ENCODE measurements around the gene SNAPC5.

The SNAPC5 gene

DNA sequence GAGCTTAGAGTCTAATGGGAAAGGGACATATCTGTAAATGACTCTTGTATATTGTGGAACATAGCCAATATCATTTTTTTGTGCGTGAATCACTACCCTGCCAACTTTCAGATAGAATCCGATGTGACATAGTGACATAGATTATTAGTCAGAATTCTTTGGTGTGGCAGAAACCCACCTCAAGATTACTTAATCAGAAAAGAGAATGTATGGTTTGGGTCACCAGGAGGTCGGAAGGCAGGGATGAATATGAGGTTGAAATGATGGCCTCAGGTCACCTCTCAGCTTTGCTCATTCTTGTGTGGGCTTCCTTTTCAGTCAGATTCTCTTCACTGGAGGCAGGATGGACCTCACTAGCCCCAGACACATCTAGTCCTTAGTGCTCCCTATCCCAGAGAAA, 41.4 kb downstream of the SNAPC5 start:
- DNase-seq (ENCODE audit: low spot score), result no peak

DNA sequence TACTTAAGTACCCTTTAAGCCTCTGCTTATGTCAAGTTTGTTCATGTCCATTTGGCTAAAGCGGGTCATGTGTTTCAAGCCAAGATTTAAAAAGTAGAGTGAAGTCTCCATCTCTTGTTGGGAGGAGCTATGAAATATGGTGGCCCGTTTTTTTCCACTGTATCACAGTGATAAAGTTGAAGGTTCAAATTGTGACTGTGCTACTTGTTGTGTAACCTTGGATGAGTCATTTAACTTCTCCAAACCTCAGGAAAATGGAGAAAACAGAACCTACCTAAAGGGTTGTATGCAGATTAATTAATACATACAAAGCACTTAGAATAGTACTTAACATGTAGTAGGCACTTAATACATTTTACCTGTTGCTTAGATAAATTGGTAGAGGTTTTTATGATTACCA, 43.4 kb downstream of the SNAPC5 start:
- DNase-seq (ENCODE audit: low spot score), result no peak

DNA sequence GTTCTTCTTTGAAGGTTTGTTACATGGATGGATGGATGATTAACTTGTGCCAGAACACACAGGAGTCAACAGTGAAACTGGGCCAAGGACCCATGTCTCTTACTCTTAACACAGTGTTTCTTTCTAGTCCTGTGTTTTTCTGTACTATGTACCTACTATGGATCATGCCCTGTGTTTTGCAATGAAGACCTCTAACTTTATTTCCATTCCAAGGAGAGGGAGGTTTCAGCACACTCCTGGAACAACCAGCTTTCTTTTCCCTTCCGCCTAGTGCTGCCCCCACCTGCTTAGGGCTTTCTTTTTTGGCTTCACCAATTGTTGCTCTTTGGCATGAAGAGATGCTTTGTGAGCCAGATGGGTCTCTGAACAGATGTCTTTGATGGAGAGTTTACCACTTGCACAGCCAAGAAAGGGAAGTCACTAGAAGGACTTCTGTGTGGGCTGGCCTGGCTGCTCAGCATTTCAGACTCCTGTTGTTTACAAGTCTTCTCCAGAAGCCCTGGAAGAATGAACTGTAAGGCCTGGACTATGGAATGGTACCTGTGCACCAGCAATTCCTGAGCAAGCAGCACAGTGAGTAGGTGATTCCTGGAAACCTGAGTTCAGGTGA, 44.5 kb downstream of the SNAPC5 start:
- DNase-seq (ENCODE audit: low spot score), result no peak

DNA sequence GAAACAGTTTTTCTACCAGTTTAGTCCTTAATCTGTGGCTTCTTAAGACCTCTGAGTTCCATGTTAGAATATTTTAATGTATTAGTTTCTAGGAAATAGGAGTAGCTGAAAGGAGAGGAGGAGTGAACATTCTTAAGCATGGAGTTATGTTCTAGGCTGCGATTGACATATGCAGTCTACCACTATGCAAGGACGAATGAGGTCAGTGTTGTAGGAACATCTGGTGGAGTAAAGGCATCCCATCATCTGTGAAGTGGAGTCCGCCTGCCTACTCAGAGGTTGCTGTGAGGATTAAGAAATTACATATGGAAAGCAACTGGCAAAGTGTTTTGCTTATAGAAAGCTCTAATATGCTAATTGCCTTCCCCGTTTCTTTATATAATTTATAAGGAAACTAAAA, 45.1 kb downstream of the SNAPC5 start:
- no peak for DNase-seq (ENCODE audit: low spot score)
